Uterus (tissue), 2 donors: ENCODE measurements around the gene INPP5D.

Source experiments
- CTCF ChIP-seq, 4 experiments: fragments of 200-600 bp in 2 of 4; fragments of 450-650 bp in 2 of 4; sonication (generic) in 2 of 4; IDR thresholded peaks; one replicate each; pipeline ENCODE4 v1.5.1; 2016 to 2019; ENCODE audit warnings: antibody characterized with exemption in 4 of 4, mild to moderate bottlenecking in 2 of 4, moderate library complexity in 1 of 4
- POLR2A ChIP-seq, 2 donors: fragments of 450-650 bp; IDR thresholded peaks; one replicate each; pipeline ENCODE4 v1.6.1; 2016; ENCODE audit warnings: antibody characterized with exemption in 2 of 2, mild to moderate bottlenecking in 1 of 2, moderate library complexity in 1 of 2

- no peak for TF ChIP-seq CTCF (IDR thresholded peaks at IDR 0.05)
- TF ChIP-seq POLR2A (IDR thresholded peaks at IDR 0.05) = no peak
Measured at GRCh38 chr2:233235977-233236376, 175.8 kb downstream of the INPP5D start.
